GDM1 (cell line): Measurements from ENCODE around the gene HGD.
"Not testable (repeated sequence)": the region's sequence is repeated elsewhere in the genome, so short reads cannot be mapped to it uniquely, and the experiment has no call there.

Experiments used
- DNase-seq: peaks from one replicate; lab custom pipeline; 2025; lab: John Stamatoyannopoulos, UW

HGD gene

DNA sequence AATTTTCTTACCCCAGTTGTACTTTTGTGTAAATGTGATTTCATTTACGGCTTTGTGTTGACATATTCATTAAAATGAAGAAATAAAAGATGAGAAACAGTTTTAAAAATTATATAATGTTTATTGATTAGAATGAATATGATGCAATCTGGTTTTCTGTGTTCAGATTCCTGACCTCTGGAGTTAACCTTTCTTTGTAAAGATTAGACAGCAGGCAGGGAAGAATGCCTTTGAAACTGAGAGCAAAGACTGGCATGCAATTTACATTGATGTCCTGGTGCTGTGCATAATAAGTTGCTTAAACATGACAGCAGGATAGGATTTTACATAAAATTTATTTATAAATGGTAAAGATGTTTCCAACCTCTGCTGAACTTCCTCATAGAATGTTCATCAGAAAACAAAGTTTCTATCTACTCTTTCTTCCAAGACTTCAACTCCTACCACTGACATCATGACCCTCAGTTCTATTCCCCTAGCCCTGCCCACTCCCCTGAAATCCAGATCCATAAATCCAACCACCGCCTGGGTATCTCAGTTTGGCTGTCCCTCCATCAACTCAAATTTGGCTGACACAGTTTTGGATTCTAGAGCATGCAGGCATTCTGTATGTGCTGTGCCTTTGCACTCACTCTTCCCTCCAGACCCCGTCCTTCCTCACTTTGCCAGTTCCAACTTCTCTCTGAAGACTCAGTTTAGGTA is 1.7 kb downstream of the HGD start:
- DNase-seq, result no peak

DNA sequence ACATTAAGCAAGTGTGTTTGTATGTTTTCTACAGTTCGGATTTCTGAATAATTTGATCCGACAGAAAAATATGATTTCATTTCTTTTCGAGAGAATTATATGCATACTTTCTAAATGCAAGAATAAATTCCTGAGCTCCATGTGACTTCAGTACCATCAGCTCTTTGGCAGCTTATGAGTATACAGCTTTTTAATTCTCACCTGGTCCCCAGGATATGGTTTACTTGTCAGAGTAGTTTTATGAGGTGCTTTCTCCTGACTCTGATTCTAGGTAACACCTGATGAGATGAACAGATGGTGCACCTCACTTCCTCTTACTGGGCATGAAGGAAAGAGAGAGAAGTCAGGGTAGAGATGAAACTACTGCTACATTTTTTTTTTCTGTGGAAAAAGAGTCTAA is 3.1 kb downstream of the HGD start:
- DNase-seq, result no peak

DNA sequence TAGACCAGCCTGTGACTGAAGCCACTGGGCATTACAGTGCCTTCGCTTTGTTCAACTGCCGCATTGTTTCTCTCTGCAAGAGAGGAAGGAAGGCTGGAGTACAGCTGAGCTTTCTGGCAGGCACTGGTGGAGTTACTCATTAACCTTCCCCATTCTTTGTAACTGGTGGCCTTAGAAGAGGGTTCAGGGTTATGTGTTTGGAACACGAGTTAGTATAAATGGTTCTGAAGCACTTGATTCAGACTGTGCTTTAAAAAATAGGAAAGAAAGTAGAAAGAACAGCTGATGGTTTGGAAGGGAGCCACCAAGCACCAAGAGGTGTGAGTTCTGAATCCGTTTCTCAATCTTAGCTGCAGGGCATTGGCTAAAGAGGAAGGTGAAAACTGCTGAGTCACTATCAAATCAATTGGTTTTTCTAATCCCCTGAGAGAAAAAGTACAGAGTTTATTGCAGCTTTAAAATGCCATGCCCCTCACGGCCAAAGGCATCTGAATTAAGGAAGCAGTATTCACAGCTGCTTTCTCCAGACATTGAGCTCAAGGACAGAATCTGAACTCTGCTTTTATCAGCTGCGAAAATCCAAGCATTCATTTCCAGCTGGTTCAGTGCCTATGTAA is 3.6 kb downstream of the HGD start:
- peak; percentile 63 for DNase-seq

DNA sequence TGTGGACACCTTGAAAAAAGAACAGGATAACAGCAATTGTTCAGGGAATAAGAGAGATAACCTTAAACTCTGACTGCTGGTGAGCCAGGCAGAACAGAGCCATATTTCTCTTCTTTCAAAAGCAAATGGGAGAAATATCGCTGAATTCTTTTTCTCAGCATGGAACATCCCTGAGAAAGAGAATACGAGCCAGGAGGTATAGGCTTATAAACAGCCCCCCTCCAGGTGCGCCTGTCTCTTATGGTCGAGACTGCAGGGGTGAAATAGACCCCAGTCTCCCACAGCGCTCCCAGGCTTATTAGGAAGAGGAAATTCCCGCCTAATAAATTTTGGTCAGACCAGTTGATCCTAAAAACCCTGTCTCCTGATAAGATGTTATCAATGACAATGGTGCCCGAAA is 4.8 kb downstream of the HGD start:
- DNase-seq, result not testable (repeated sequence)

DNA sequence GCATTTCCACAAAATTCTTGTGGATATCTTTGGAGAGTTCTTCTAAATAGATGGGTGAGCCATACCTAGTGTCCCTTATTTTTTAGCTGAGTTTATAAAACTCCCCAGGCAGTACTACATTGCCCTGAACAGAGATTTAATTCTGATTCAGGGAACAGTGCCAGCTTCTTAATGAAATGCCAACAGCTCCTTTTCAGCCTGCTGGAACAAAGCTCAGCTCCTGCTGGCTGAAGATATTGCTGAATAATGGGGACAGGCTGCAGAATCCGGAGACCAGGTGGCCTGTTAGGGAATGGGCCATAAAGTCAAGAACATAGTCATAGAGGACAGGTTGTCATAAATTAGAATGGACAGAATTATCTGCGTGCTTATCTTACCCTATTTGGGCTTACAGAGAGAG is 8.9 kb downstream of the HGD start:
- no peak for DNase-seq

DNA sequence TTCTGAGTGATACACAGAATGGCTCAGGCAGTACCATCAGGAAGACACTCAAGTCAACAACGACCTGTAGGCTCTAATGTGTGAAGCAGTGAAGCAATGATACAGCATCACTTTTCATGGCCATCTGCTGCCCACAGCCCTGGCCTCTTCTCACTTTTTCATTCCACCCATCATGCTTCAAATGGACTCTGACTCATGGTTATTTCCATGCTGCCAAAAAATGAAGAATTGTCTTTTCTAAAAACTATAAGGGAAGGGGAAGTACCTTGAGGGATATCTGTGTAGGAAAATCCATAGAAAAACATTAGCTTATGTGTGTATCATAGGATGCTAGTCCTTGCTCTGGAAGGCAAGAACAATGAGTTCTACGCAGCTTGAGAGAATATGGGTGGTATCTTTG is 11.5 kb downstream of the HGD start:
- DNase-seq, result no peak

DNA sequence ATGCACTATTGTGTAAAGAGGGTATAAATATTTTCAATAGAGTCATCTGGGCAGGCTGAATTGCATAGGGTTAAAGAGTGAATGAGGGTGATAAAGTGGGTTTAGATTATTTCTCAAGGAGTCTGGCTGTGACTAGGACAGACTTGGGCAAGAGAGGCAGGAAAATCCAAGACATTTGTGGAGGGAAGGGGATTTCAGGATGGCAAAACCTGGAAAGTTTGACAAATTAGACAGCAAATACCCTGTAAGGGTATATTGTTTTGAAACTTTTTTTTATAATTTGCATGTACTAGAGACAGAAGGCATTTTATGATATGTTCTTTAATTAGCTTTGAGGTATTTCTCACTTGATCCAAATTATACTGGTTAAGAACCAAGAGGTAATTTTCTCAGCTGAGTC is 17.1 kb downstream of the HGD start:
- no peak for DNase-seq

DNA sequence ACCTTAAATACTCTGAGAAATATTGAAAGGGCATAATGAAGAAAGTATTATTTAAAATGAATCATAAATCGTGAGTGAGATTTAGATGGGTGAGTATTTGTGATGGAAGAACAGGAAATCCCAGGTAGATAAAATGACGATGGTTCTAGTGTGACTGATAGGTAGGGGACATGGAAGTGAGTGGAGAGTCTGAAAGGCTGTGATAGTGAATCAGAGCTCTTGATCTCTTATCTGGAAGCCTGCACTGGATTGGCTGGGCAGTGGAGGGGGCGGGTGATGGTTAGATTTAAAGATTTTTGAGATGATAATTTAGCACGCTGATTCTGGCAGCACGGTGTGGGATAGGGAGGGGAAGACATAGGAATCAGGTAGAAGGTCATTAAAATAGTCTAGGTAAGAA is 20.1 kb downstream of the HGD start:
- no peak for DNase-seq

DNA sequence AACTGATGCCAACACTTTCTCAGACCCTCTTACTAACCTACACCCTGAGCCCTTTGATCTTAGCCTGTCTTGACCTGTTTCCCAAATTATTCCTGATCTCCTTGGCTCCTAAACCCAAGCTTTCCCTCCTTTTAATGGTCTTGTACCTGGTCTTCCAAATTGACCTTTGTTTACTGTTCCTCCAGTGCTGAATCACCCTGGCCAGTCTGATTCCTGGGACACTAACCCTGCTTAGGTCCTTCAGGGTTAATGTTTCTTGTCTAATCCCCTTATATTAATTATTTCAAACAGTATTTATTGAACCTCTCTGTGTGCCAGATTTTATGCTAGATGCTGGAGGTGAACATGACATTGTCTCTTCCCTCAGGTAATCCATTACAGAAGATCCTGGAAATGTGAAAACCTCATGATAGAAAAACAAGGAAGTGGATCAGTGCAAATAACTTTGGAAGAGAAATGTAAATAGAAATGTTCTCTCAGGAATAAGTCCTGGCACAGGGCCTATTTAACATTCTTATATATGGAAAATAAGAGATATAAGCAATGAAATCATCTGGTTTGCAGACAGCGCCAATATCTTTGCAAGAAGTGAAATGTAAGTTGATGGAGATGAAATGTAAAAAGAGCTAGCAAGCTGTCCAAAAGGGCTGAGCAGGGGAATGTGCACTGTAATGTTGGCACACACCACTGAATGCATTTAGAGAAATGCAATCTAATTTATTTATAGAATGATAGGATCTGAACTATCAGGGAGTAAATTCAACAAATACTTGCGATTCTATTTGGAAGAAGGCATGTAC is 20.7 kb downstream of the HGD start:
- DNase-seq, result no peak

DNA sequence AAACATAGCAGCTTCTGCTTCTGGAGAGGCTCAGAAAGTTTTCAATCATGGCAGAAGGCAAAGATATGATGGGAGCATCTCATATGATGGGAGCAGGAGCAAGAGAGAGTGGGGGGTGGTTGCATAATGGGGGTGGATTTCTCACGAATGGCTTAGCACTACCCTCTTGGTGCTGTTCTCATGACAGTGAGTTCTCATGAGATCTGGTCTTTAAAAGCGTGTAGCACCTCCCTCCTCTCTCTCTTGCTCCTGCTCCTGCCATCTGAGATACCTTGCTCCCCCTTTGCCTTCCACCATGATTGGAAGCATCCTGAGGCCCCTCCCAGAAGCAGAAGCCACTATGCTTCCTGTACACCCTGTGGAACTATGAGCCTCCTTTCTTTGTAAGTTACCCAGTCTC is 22.2 kb downstream of the HGD start:
- no peak for DNase-seq

DNA sequence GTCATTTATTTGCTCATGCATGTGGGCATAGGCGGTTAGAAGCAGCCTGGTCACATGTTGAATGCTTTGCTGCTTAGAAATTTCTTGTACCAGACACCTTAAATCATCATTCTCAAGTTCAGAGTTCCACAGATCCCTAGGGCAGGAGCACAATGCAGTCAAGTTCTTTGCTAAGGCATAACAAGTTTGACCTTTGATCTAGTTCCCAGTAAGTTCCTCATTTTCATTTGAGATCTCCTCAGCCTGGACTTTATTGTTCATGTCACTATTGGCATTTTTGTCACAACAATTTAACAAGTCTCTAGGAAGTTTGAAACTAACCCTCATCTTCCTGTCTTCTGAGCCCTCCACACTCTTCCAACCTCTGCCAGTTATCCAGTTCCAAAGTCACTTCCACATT is 22.8 kb downstream of the HGD start:
- no peak for DNase-seq

DNA sequence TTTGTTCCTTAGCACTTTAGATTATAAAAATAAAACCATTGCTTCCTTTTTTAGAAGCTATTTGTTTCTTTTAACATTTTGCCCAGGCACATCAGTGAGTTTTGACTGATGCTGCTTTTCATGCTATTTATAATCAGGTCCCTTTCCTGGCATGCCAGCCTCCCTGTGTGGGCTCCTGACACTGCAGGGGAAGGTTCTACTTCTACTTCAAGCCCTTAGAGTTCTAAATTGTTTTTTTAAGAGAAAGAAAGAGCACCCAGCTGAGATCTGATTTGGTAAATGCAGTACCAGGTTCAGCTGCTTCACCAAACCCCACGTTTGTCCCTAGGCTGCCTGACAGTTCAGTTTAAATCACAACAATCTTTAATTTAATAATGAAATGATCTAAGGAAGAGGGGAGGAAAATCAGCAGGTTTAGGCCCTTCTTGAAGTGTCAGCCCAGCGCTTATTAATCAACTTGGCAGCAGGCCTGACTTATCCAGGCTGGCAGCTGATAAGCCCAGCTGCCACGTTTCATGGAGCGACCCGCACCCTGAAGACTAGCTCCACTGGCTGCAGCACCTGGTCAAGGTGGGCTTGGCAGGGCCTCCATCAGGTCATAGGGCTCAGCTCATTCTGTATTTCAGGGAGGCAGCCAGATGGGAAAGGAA is 29.0 kb downstream of the HGD start:
- no peak for DNase-seq

DNA sequence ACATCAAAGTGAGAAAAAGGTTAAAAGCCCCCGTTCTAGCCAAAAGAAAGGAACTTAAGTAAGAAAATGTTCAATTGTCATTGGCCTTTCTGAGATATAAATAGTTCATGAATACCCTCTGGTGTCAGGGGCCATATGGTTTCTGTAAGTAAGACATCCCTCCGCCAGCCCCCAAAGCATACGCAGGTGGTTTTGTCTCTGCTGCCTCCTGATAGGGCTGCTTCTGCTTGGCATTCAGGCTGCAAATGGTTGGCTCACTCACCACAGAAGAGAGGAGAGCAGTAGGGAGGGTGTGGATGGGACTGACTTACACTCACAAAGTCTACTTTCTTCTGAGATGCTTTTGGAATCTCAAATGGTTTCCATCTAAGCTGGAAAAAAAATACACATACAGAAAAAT is 29.8 kb downstream of the HGD start:
- no peak for DNase-seq

DNA sequence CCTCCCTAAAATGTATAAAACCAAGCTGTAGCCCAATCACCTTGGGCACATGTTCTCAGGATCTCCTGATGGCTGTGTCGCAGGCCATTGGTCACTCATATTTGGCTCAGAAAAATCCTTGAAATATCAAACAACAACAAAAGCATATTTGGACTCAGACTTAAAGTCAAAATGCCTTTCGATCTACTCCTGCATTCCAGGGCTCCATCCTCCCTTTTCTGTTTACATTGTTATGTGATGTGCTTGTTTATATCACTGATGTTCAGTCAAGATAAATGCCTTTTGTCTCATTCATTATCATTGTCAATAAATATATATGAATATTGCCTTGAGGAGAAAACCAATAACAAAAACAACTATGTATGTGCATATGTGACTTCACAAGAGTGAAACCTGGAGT is 31.7 kb downstream of the HGD start:
- no peak for DNase-seq

DNA sequence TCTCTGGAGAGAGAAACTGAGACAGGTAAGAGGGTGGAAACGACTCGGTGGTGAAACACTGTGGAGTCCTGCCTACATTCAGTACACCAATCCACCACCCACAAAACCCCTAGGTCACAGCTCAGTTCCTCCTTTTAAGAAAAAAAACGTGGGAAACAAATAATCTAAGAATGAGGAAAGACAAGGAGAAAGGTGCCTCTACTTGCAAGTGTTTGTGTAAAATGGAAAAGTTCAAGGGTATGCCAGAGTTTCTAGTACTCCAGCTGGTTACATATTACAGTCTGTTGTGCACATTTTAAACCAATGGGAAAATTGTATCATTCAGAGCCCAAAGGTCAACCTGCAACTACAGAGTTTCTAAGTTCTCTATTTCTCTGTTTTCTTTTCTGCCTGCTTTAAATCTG is 32.2 kb downstream of the HGD start:
- DNase-seq, result no peak

DNA sequence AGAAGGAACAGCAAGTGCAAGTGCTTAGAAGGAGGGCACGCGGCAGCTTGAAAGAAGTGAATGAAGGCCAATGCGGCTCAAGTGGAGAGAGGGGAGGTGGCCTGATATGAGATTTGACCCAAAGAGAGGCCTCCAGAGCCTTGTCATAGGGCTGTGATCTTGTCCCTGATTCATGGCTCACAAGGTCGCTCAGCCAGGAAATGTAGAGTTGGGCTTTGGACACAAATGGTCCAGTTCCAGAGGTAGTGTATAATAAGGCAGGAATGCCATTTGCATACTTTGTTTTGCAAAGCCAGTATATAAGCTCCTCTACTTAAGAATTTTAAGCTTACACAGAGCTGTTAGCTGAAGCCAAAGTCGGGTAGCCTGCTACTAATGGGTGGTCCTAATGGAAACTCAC is 33.7 kb downstream of the HGD start:
- DNase-seq, result no peak

DNA sequence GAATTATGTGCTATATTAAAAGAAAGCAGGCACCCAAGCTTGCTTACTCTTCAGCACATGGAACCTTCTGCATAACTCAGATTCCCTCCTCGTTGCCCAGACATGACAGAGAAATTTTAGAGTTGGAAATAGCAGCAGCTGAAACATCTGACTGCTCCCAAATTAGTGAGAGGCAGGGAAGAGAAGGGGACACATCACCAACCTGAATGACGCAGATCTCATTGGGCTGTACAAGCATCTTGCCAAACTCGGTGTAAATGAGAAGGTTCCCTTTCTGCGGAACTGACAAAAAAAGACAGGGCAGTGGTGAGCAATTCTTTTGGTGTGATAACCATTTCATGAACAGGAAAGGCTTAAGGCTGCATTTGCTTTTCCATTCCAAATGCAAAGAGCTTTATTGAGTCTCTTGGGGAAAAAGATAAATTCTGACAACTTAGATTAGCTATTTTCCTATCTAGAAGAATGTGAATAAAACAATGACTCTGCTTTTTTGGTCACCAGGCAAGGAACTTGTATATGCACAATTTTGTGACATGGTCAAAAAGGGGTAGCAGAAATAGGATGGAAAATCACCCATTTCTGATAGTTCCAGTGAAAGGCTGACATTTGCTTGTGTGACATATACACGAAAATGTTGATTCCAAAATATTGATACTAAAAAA is 35.1 kb downstream of the HGD start:
- DNase-seq, result no peak

DNA sequence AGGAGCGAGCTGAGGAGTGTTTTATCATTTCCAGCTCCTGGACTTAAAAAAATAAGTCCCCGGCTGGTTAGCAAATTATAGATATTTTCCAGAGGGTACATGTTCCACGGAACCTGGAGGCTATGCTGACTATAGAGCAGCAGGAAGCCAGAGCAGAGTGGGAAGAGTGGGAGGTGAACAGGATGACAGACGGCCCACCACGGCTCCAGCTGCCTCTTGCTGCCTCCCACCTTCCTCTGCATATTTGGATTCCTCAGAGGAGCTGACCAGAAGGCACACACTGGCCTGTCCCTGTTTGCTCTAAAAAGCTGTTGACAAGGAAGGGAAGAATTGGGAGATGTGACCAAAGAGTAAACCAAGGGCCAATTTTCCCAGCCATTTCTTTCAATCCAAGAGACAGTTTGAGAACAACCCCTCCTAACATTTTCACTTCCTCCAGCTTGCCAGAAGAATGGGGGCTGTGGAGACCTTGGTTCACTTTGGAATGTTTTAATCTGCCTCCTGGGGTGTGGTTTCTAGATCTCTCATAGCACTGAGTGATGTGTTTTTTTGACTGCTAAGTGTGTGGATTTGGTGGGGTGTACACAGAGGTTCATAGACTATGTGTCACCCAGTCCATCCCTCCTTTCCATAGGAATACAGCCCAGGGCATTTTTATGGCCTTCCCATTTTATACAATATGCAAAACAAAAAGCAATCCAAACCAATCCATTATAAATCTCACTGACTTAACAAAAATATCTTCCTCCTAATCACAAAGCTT is 36.8 kb downstream of the HGD start:
- DNase-seq, result no peak

DNA sequence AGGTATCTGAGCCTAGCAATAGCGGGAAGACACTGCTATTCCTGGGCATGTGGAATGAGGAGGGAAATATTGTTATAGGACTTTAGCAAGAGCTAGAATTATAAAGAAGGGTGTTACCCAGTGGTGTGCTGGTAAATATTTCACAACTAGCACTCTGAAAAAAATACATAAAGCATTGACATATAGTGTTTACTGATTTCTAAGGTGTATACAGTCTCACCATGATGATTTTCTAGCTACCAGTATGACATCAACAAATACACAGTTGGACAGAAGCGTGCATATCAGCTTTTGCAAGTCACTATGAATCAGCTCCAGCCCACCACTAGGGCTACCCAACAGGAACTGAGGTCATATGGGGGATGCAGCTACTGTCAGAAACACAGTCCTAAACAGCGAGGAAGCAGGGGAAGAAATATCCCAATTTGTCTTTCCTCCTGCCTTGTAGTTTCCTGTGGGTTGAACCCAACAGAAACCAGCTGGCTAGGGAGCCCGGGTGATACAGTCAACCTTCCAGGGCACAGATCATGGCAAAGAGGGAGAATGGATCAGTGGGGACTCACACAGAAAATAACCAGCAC is 39.6 kb downstream of the HGD start:
- peak; percentile 83 for DNase-seq

DNA sequence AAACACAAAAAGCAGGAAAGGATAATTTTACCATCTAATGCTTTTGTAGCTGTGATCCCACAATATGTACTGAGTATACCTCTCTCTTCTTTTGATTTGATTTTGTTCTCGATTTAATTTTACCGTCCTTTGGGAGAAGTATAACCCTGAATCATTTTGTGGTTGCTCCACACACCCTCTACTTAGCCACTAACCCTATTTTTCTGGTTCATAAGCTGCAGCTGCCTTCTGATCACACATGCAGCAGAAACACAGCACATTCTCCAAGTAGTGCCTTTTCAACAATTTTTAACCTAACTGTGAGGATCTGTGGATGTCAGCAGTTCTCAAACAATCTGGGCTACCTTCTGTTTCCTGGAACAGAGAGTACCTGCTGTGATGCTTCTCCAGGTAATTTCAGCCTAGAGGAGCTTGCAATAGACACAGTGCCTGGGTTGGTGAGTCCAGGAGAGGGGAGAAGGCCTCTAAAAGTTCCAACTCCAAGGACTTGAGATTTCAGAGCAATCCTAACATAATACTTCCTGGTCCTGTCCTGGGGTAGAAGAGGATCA is 40.3 kb downstream of the HGD start:
- no peak for DNase-seq

DNA sequence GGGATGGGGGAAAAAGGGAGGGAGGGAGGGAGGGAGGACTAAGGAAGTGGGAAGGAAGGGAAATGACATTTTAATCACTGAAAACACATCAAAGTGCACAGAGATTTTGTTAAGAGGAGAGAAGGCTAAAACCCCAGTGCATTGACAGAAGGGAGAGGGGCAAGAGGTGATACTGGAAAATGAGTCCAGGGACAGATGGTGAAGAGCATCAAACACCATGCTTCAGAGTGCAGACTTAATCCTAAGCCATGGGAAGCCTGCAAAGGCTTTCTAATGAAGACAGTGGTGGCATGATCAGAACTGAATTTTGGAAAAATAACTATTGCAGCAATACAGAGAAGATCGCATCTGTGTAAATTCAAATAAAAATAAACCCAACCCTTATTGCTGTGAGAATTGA is 41.8 kb downstream of the HGD start:
- no peak for DNase-seq
